Neutrophil (primary cell): ENCODE measurements around the gene SMPDL3B.

Source experiments
- H3K27ac ChIP-seq: fragments of 200-600 bp; sonication (generic); 2 replicates; pipeline ENCODE4 v1.5.1; 2016; ENCODE audit warnings: mild to moderate bottlenecking, moderate library complexity
- H3K27me3 ChIP-seq: fragments of 200-600 bp; sonication (generic); 2 replicates; pipeline ENCODE4 v1.6.0; 2016; ENCODE audit warnings: mild to moderate bottlenecking
- H3K36me3 ChIP-seq: fragments of 200-600 bp; sonication (generic); 2 replicates; pipeline ENCODE4 v1.5.1; 2017
- H3K4me1 ChIP-seq, 2 experiments: fragments of 200-600 bp in 1 of 2; sonication (generic) in 1 of 2; 1 replicate in 1 of 2; 2 replicates in 1 of 2; pipeline versions ENCODE4 v1.5.1 to v1.6.1; 2013 to 2016; ENCODE audit warnings: low read depth in 1 of 2, low read length in 1 of 2, mild to moderate bottlenecking in 1 of 2, moderate library complexity in 1 of 2; ENCODE audit not compliant: control insufficient read depth in 1 of 2, insufficient read depth in 1 of 2
- H3K4me3 ChIP-seq, 2 experiments: fragments of 200-600 bp in 1 of 2; sonication (generic) in 1 of 2; 1 replicate in 1 of 2; 2 replicates in 1 of 2; pipeline ENCODE4 v1.5.1; 2013 to 2016; ENCODE audit warnings: low read depth in 1 of 2, low read length in 1 of 2, mild to moderate bottlenecking in 1 of 2, moderate library complexity in 1 of 2
- H3K9me3 ChIP-seq: fragments of 200-600 bp; sonication (generic); 2 replicates; pipeline ENCODE4 v1.5.1; 2016
- CTCF ChIP-seq: fragments of 200-600 bp; sonication (generic); IDR thresholded peaks from 2 replicates; pipeline ENCODE4 v1.5.1; 2016; ENCODE audit warnings: antibody characterized with exemption

The SMPDL3B gene

GRCh38 chr1:27952147-27952546 is 17.3 kb downstream of the SMPDL3B start:
- Histone ChIP-seq H3K9me3 (no peaks in the 10 kb centered on the region), H3K4me3 (no peak overlapping the region), H3K4me1 (peaks cover 12 to 14% of the 10 kb centered on the region in 2 experiments), H3K27ac (no peak overlapping the region), H3K36me3 (no peaks in the 10 kb centered on the region), H3K27me3 (no peaks in the 10 kb centered on the region)
- no peak for TF ChIP-seq CTCF

GRCh38 chr1:27954186-27954585 is 19.4 kb downstream of the SMPDL3B start:
- no peak for TF ChIP-seq CTCF

GRCh38 chr1:27955076-27955475 is 20.3 kb downstream of the SMPDL3B start:
- H3K27me3 ChIP-seq: no peaks in the 10 kb centered on the region
- no peaks in the 10 kb centered on the region for H3K36me3 ChIP-seq
- H3K27ac ChIP-seq: peak overlapping the region; percentile 66
- H3K4me1 ChIP-seq: peaks cover 31% of the 10 kb centered on the region in 2 experiments
- H3K4me3 ChIP-seq: no peak overlapping the region
- no peaks in the 10 kb centered on the region for H3K9me3 ChIP-seq
- TF ChIP-seq CTCF: no peak

More at GRCh38 chr1:27954186-27954585, 19.4 kb downstream of the SMPDL3B start:
- peaks cover 24 to 26% of the 10 kb centered on the region in 2 experiments for H3K4me1 ChIP-seq
- no peak overlapping the region for H3K4me3 ChIP-seq
- no peak overlapping the region for H3K27ac ChIP-seq
- no peaks in the 10 kb centered on the region for H3K36me3 ChIP-seq
- H3K9me3 ChIP-seq: no peaks in the 10 kb centered on the region
- H3K27me3 ChIP-seq: no peaks in the 10 kb centered on the region

GRCh38 chr1:27956761-27957160 is 22.0 kb downstream of the SMPDL3B start:
- no peaks in the 10 kb centered on the region for H3K27me3 ChIP-seq
- H3K27ac ChIP-seq: peak overlapping the region; percentile 7
- peaks cover 47 to 48% of the 10 kb centered on the region in 2 experiments for H3K4me1 ChIP-seq
- H3K9me3 ChIP-seq: no peaks in the 10 kb centered on the region
- TF ChIP-seq CTCF: no peak
- no peaks in the 10 kb centered on the region for H3K36me3 ChIP-seq
- H3K4me3 ChIP-seq: no peak overlapping the region

- H3K27ac ChIP-seq: no peak overlapping the region
- peaks cover under 1% of the 10 kb centered on the region for H3K36me3 ChIP-seq
- no peak overlapping the region for H3K4me3 ChIP-seq
- no peaks in the 10 kb centered on the region for H3K9me3 ChIP-seq
- H3K4me1 ChIP-seq: peaks cover 53 to 54% of the 10 kb centered on the region in 2 experiments
- H3K27me3 ChIP-seq: no peaks in the 10 kb centered on the region
- TF ChIP-seq CTCF: no peak
Observed at GRCh38 chr1:27957655-27958054, 22.9 kb downstream of the SMPDL3B start.

- Histone ChIP-seq H3K4me3 (peak overlapping the region in 1 of 2 experiments; percentile 99), H3K27ac (peak overlapping the region; percentile 96), H3K4me1 (peaks cover 55 to 56% of the 10 kb centered on the region in 2 experiments), H3K36me3 (peaks cover 9% of the 10 kb centered on the region), H3K27me3 (no peaks in the 10 kb centered on the region), H3K9me3 (no peaks in the 10 kb centered on the region)
- no peak for TF ChIP-seq CTCF
Observed at GRCh38 chr1:27958513-27958912, 23.7 kb downstream of the SMPDL3B start.
